Endothelial cell of umbilical vein (primary cell): Measurements from ENCODE around the gene COPRS. TPM values are rescaled to one million over a fixed set of nuclear protein-coding genes. Genes with fewer than 3 reads are reported as not detected.

ENCODE experiments used
- BruUV-seq: library from RNA; stranded (reverse); fragments of 400-500 nt; replicated peaks from 2 replicates; lab custom pipeline; 2021; lab: Mats Ljungman, UMichigan
- CTCF ChIA-PET: fragments of 300-600, 350-600 bp; sonication (Branson Sonifier 250); formaldehyde crosslinking; loops from one replicate; lab custom pipeline; 2021; ENCODE audit warnings: antibody characterized with exemption, inconsistent platforms; lab: Charles Lee
- POLR2A ChIA-PET: fragments of 300-600, 350-600 bp; sonication (Branson Sonifier 250); formaldehyde crosslinking; loops from one replicate; lab custom pipeline; 2021; ENCODE audit warnings: antibody characterized with exemption, inconsistent platforms; lab: Charles Lee
- DNase-seq: peaks from one replicate; pipeline ENCODE4 v3.0.0-alpha.2; 2011; ENCODE audit warnings: low read depth, low spot score
- FAIRE-seq: peaks from 2 replicates; lab custom pipeline; 2011; peaks lifted over from hg19 to GRCh38; lab: Jason Lieb, UNC
- H2AFZ ChIP-seq: 2 replicates; pipeline ENCODE4 v1.6.0; 2012; ENCODE audit warnings: low read depth, low read length, control low read depth, inconsistent platforms
- H3K27ac ChIP-seq: 2 replicates; pipeline ENCODE4 v1.5.1; 2011; ENCODE audit warnings: low read depth, mild to moderate bottlenecking, control low read depth, low read length, moderate library complexity; ENCODE audit not compliant: insufficient read depth
- H3K27me3 ChIP-seq, 2 experiments: 2 replicates each; pipeline versions ENCODE4 v1.6.0 to v1.6.1; 2011; ENCODE audit warnings: low read length in 2 of 2, mixed read lengths in 1 of 2; ENCODE audit not compliant: control insufficient read depth in 2 of 2, insufficient read depth in 2 of 2
- H3K36me3 ChIP-seq, 2 experiments: 2 replicates in 1 of 2; 3 replicates in 1 of 2; pipeline ENCODE4 v1.5.1; 2011; ENCODE audit warnings: low read length in 2 of 2, mild to moderate bottlenecking in 1 of 2, moderate library complexity in 1 of 2; ENCODE audit not compliant: control insufficient read depth in 2 of 2, insufficient read depth in 2 of 2; ENCODE audit errors: extremely low read depth in 1 of 2
- H3K4me1 ChIP-seq: 3 replicates; pipeline ENCODE4 v1.5.1; 2011; ENCODE audit warnings: mild to moderate bottlenecking, low read length; ENCODE audit not compliant: control insufficient read depth, insufficient read depth; ENCODE audit errors: extremely low read depth
- H3K4me2 ChIP-seq: 2 replicates; pipeline ENCODE4 v1.6.1; 2011; ENCODE audit warnings: low read length, control low read depth, mixed read lengths; ENCODE audit not compliant: insufficient read depth
- H3K4me3 ChIP-seq, 3 experiments: fragments of 200-600 bp in 1 of 3; sonication (generic), shearing (Covaris generic) in 1 of 3; replicated peaks in 1 of 3; 2 replicates each; pipeline ENCODE4 v1.5.1; 2011 to 2016; ENCODE audit warnings: control low read depth in 3 of 3, low read length in 3 of 3, mild to moderate bottlenecking in 2 of 3, inconsistent platforms in 1 of 3, low read depth in 1 of 3, moderate library complexity in 1 of 3; ENCODE audit not compliant: insufficient read depth in 1 of 3
- H3K79me2 ChIP-seq: 2 replicates; pipeline ENCODE4 v1.6.0; 2012; ENCODE audit warnings: low read length, inconsistent platforms; ENCODE audit not compliant: control insufficient read depth, insufficient read depth
- H3K9ac ChIP-seq: replicated peaks from 2 replicates; pipeline ENCODE3; 2011; ENCODE audit warnings: low read length, control low read depth; ENCODE audit not compliant: insufficient read depth; ENCODE audit errors: extremely low read depth
- H3K9me1 ChIP-seq: replicated peaks from 3 replicates; pipeline ENCODE4 v1.6.0; 2011; ENCODE audit warnings: mild to moderate bottlenecking, low read length; ENCODE audit not compliant: control insufficient read depth, insufficient read depth; ENCODE audit errors: extremely low read depth
- H3K9me3 ChIP-seq: replicated peaks from 2 replicates; pipeline ENCODE4 v1.5.1; 2012; ENCODE audit warnings: low read length, inconsistent platforms; ENCODE audit not compliant: control insufficient read depth, insufficient read depth
- H4K20me1 ChIP-seq: replicated peaks from 2 replicates; pipeline ENCODE3; 2011; ENCODE audit warnings: mild to moderate bottlenecking, low read length; ENCODE audit not compliant: control insufficient read depth, insufficient read depth; ENCODE audit errors: extremely low read depth
- CTCF ChIP-seq, 2 donors: IDR thresholded peaks; 1 replicate in 1 of 2; 2 replicates in 1 of 2; pipeline ENCODE4 v1.5.1; 2011; ENCODE audit warnings: low read length in 2 of 2, mild to moderate bottlenecking in 2 of 2, moderate library complexity in 2 of 2, control low read depth in 1 of 2, inconsistent platforms in 1 of 2, low read depth in 1 of 2; ENCODE audit not compliant: insufficient read depth in 1 of 2; ENCODE audit errors: extremely low read depth in 1 of 2
- EZH2 ChIP-seq: IDR thresholded peaks from 2 replicates; pipeline ENCODE4 v1.6.1; 2012; ENCODE audit warnings: borderline replicate concordance, low read depth, mild to moderate bottlenecking, moderate library complexity, low read length, inconsistent platforms; ENCODE audit not compliant: severe bottlenecking
- FOS ChIP-seq: IDR thresholded peaks from 2 replicates; pipeline ENCODE4 v1.6.1; 2011; ENCODE audit warnings: mild to moderate bottlenecking, low read length, moderate library complexity, borderline replicate concordance; ENCODE audit not compliant: insufficient read depth
- GATA2 ChIP-seq: IDR thresholded peaks from 2 replicates; pipeline ENCODE4 v1.7.0; 2011; ENCODE audit warnings: low read depth, mild to moderate bottlenecking, moderate library complexity, mixed read lengths, low read length; ENCODE audit not compliant: insufficient read length, insufficient read depth
- JUN ChIP-seq: IDR thresholded peaks from 2 replicates; pipeline ENCODE4 v1.6.1; 2011; ENCODE audit warnings: borderline replicate concordance, low read depth; ENCODE audit not compliant: insufficient read length, insufficient read depth
- MYC ChIP-seq: IDR thresholded peaks from one replicate; pipeline ENCODE4 v1.6.1; 2011; ENCODE audit warnings: mild to moderate bottlenecking, low read depth, low read length
- POLR2A ChIP-seq: IDR thresholded peaks from 2 replicates; pipeline ENCODE4 v1.6.1; 2012; ENCODE audit warnings: low read depth, mild to moderate bottlenecking, control low read depth, low read length
- POLR2AphosphoS5 ChIP-seq: IDR thresholded peaks from 2 replicates; pipeline ENCODE4 v1.6.1; 2012; ENCODE audit warnings: low read depth, mild to moderate bottlenecking, control low read depth, low read length, moderate library complexity; ENCODE audit not compliant: insufficient read depth
- dilution Hi-C: fragments of 300-500 bp; cut with MboI; formaldehyde crosslinking; loops from one replicate; pipeline ENCODE4 v1.15.0; 2019; ENCODE audit warnings: low sequenced_read_pairs; ENCODE audit not compliant: extremely low pct_ligation_motif_present
- intact Hi-C: fragments of 100-400 bp; cut with micrococcal nuclease; formaldehyde crosslinking; loops from one replicate; pipeline ENCODE4 v1.10.0; 2022
- polyA plus RNA-seq, 4 experiments: library from polyadenylated mRNA; depleted of rRNA in 3 of 4; stranded (reverse) in 3 of 4; unstranded in 1 of 4; fragments of >200 nt; gene quantifications; 2 replicates each; pipeline versions ENCODE4 v1.2.1 to v1.2.3, GENCODE V29; 2011 to 2012; ENCODE audit warnings: missing spikeins in 1 of 4
- total RNA-seq: library from RNA; stranded (reverse); gene quantifications from 2 replicates; pipeline ENCODE4 v1.2.3, GENCODE V29; 2021
- TF ChIP-seq, protein P1 (sequence below): IDR thresholded peaks from 2 replicates; pipeline ENCODE4 v1.6.1; 2011; ENCODE audit not compliant: insufficient read depth, insufficient read length

The COPRS gene
- total and polyA plus RNA-seq, 2 donors (not counting 3 experiments of a cell fraction or from before 2014, with no cell fraction given): 43.1 to 48.0 TPM

DNA sequence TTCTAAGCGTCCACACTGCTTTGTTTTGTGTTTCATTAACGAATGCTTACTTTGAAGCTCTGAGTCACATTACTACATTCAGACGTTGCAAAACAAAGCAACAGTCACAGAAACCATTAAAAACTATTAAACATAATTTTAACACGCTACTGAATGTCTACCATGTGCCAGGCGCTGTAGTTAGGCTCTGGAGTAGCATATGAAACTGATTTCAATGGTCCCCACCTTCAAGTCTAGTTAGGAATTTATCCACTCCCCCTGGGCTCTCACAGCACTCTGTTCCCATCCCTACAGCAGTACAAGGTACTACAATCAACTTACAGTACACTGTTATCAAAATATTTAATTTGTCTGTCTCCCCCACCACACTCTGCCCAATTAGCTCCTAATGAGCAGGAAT lies 41.8 kb upstream of the COPRS start:
- peak; percentile 31 for FAIRE-seq
- Histone ChIP-seq H3K79me2 (peaks cover 18% of the 10 kb centered on the region), H3K9me1 (no peaks in the 10 kb centered on the region), H3K36me3 (peaks cover 3 to 9% of the 10 kb centered on the region in 2 experiments), H2AFZ (peak overlapping the region; percentile 71), H4K20me1 (no peaks in the 10 kb centered on the region), H3K4me1 (peaks cover 5% of the 10 kb centered on the region), H3K9me3 (no peaks in the 10 kb centered on the region), H3K4me3 (peak overlapping the region; percentile 71 to 92 (median 71)), H3K9ac (peak overlapping the region; percentile 58), H3K4me2 (peak overlapping the region; percentile 85), H3K27ac (no peak overlapping the region), H3K27me3 (no peaks in the 10 kb centered on the region)
- DNase-seq: no peak
- CTCF ChIA-PET: interaction anchor here (0.7 to 2.7 kb wide), 19 partner anchors 10 to 512 kb away, joined by 3 to 15 read pairs (median 5); partner anchors contain the start of gene COPRS
- POLR2A ChIA-PET: no interaction called here
- intact Hi-C loops: loop anchor here (1.0 kb wide), 5 partner anchors 16 to 464 kb away; partner anchors contain the start of gene COPRS
- BruUV-seq: no TSS peak
- dilution Hi-C loops: no loop called here
- TF ChIP-seq JUN (no peak), POLR2AphosphoS5 (no peak)

DNA sequence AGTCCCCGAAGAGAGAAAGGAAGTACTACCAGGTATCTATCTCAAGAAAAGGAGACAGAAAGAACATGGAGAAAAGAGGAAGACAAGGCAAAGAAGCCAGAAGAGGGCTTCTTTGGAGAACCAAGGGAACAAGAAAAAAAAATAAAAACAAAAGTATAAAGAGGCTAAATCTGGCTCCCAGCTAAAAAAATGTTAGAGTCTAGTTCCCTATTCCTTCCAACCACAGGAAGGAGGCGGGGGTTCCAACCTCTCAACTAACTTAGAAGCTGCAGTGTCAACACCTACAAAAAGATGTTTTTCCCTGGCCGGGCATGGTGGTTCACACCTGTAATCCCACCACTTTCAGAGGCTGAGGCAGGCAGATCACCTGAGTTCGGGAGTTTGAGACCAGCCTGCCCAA lies 29.1 kb upstream of the COPRS start:
- intact Hi-C loops: no loop called here
- H3K9ac ChIP-seq: no peak overlapping the region
- no peaks in the 10 kb centered on the region for H3K4me1 ChIP-seq
- no TSS peak for BruUV-seq
- no peaks in the 10 kb centered on the region for H3K9me3 ChIP-seq
- no peak for FAIRE-seq
- no peak overlapping the region for H3K27ac ChIP-seq
- dilution Hi-C loops: no loop called here
- H4K20me1 ChIP-seq: no peaks in the 10 kb centered on the region
- H3K4me2 ChIP-seq: no peak overlapping the region
- no peaks in the 10 kb centered on the region for H3K9me1 ChIP-seq
- no peaks in the 10 kb centered on the region for H3K27me3 ChIP-seq
- H2AFZ ChIP-seq: no peak overlapping the region
- no peak for TF ChIP-seq MYC
- no peak for TF ChIP-seq FOS
- no peak for TF ChIP-seq GATA2
- TF ChIP-seq JUN: no peak
- TF ChIP-seq EZH2: no peak
- TF ChIP-seq POLR2A: no peak
- TF ChIP-seq, protein P1, sequence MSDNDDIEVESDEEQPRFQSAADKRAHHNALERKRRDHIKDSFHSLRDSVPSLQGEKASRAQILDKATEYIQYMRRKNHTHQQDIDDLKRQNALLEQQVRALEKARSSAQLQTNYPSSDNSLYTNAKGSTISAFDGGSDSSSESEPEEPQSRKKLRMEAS: no peak
- no peak for TF ChIP-seq POLR2AphosphoS5
- TF ChIP-seq CTCF (IDR thresholded peaks at IDR 0.05; ENCODE audit: extremely low read depth in 1 of 2, insufficient read depth in 1 of 2, low read depth in 1 of 2, low read length in 2 of 2): no peak
- POLR2A ChIA-PET: no interaction called here
- H3K4me3 ChIP-seq: no peak overlapping the region
- CTCF ChIA-PET: no interaction called here
- H3K79me2 ChIP-seq: no peaks in the 10 kb centered on the region
- H3K36me3 ChIP-seq: peaks cover 20 to 24% of the 10 kb centered on the region in 2 experiments
- no peak for DNase-seq
